Measurements from ENCODE around the gene CRYAB. TPM values are rescaled to one million over a fixed set of nuclear protein-coding genes. Genes with fewer than 3 reads are reported as not detected.

Gene CRYAB
- total RNA-seq, 1 donor from 2014 or later, result 72.5 TPM

GRCh38 chr11:111923951-111924350, 12.4 kb upstream of the CRYAB start:
- no peak for ATAC-seq
- DNase-seq, result no peak
- H3K36me3 ChIP-seq, result no peaks in the 10 kb centered on the region
- peak overlapping the region; percentile 67 for H3K27ac ChIP-seq
- H3K9me3 ChIP-seq, result no peaks in the 10 kb centered on the region
- no peaks in the 10 kb centered on the region for H3K27me3 ChIP-seq (ENCODE audit: low read depth)
- TF ChIP-seq CTCF (IDR thresholded peaks at IDR 0.05), result no peak
- peaks cover 55% of the 10 kb centered on the region for H3K4me1 ChIP-seq
- intact Hi-C loops (cut with DNase I), result no loop called here
- no peak overlapping the region for H3K4me3 ChIP-seq

- H3K4me1 ChIP-seq, result peaks cover 55% of the 10 kb centered on the region
- TF ChIP-seq CTCF (IDR thresholded peaks at IDR 0.05), result no peak
- no peak for ATAC-seq
- no peaks in the 10 kb centered on the region for H3K27me3 ChIP-seq (ENCODE audit: low read depth)
- no peak overlapping the region for H3K4me3 ChIP-seq
- DNase-seq, result no peak
- H3K36me3 ChIP-seq, result no peaks in the 10 kb centered on the region
- intact Hi-C loops (cut with DNase I), result no loop called here
- peak overlapping the region; percentile 67 for H3K27ac ChIP-seq
- no peaks in the 10 kb centered on the region for H3K9me3 ChIP-seq
Observed at GRCh38 chr11:111923351-111923788, 11.8 kb upstream of the CRYAB start.

GRCh38 chr11:111922803-111923202, 11.2 kb upstream of the CRYAB start:
- intact Hi-C loops (cut with DNase I), result no loop called here
- no peaks in the 10 kb centered on the region for H3K27me3 ChIP-seq (ENCODE audit: low read depth)
- H3K9me3 ChIP-seq, result no peaks in the 10 kb centered on the region
- ATAC-seq (peak in 1 of 2 donors; percentile 16), DNase-seq (no peak)
- no peak overlapping the region for H3K4me3 ChIP-seq
- no peak for TF ChIP-seq CTCF (IDR thresholded peaks at IDR 0.05)
- H3K36me3 ChIP-seq, result no peaks in the 10 kb centered on the region
- peaks cover 55% of the 10 kb centered on the region for H3K4me1 ChIP-seq
- peak overlapping the region; percentile 67 for H3K27ac ChIP-seq

- peaks cover 48% of the 10 kb centered on the region for H3K4me1 ChIP-seq
- H3K27me3 ChIP-seq (ENCODE audit: low read depth), result no peaks in the 10 kb centered on the region
- ATAC-seq, result no peak
- peak overlapping the region; percentile 26 for H3K27ac ChIP-seq
- intact Hi-C loops (cut with DNase I), result no loop called here
- H3K9me3 ChIP-seq, result no peaks in the 10 kb centered on the region
- no peaks in the 10 kb centered on the region for H3K36me3 ChIP-seq
- H3K4me3 ChIP-seq, result no peak overlapping the region
- no peak for TF ChIP-seq CTCF (IDR thresholded peaks at IDR 0.05)
- no peak for DNase-seq
Observed at GRCh38 chr11:111921541-111922230, 10.1 kb upstream of the CRYAB start.

GRCh38 chr11:111920908-111921307, 9.3 kb upstream of the CRYAB start:
- H3K4me1 ChIP-seq, result peaks cover 41% of the 10 kb centered on the region
- no peaks in the 10 kb centered on the region for H3K9me3 ChIP-seq
- TF ChIP-seq CTCF (IDR thresholded peaks at IDR 0.05), result no peak
- H3K36me3 ChIP-seq, result no peaks in the 10 kb centered on the region
- H3K4me3 ChIP-seq, result no peak overlapping the region
- DNase-seq (no peak), ATAC-seq (no peak)
- H3K27ac ChIP-seq, result no peak overlapping the region
- intact Hi-C loops (cut with DNase I), result no loop called here
- H3K27me3 ChIP-seq (ENCODE audit: low read depth), result no peaks in the 10 kb centered on the region

All from lower lobe of right lung (tissue), 2 donors.